Kidney (tissue), 14 donors: ENCODE data around the gene PLCB4. TPM values are rescaled to one million over a fixed set of nuclear protein-coding genes. Genes with fewer than 3 reads are reported as not detected.
A peak's percentile ranks its signal among the peaks of the same experiment; 100 is the strongest.

ENCODE experiments used
- DNase-seq, 5 donors: peaks; one replicate each; pipeline ENCODE4 v3.0.0-alpha.2; 2013 to 2020
- FAIRE-seq: peaks from 2 replicates; lab custom pipeline; 2012; peaks lifted over from hg19 to GRCh38; lab: Jason Lieb, UNC
- H3K27ac ChIP-seq, 2 donors: one replicate each; pipeline ENCODE4 v1.7.0; 2013; ENCODE audit warnings: low read depth in 2 of 2, low read length in 2 of 2, inconsistent platforms in 1 of 2
- H3K27me3 ChIP-seq: one replicate; pipeline ENCODE4 v1.7.1; 2013; ENCODE audit warnings: low read length, inconsistent platforms; ENCODE audit not compliant: control insufficient read depth, insufficient read depth
- H3K36me3 ChIP-seq, 3 donors: one replicate each; pipeline versions ENCODE4 v1.7.0 to v1.7.1; 2013; ENCODE audit warnings: low read length in 3 of 3, control low read depth in 1 of 3, inconsistent platforms in 1 of 3; ENCODE audit not compliant: insufficient read depth in 3 of 3, control insufficient read depth in 2 of 3
- H3K4me1 ChIP-seq, 3 donors: one replicate each; pipeline versions ENCODE4 v1.7.0 to v1.7.1; 2013; ENCODE audit warnings: low read length in 3 of 3, inconsistent platforms in 1 of 3, low read depth in 1 of 3; ENCODE audit not compliant: control insufficient read depth in 2 of 3, insufficient read depth in 2 of 3
- H3K4me3 ChIP-seq, 3 donors: one replicate each; pipeline versions ENCODE4 v1.7.0 to v1.8.1; 2013; ENCODE audit warnings: low read length in 3 of 3, control low read depth in 1 of 3, inconsistent platforms in 1 of 3
- H3K9ac ChIP-seq, 3 donors: one replicate each; pipeline versions ENCODE4 v1.7.0 to v1.7.1; 2013; ENCODE audit warnings: low read length in 3 of 3, control low read depth in 1 of 3, inconsistent platforms in 1 of 3
- H3K9me3 ChIP-seq, 3 donors: one replicate each; pipeline versions ENCODE4 v1.7.0 to v1.7.1; 2013; ENCODE audit warnings: low read length in 3 of 3, control low read depth in 1 of 3, inconsistent platforms in 1 of 3; ENCODE audit not compliant: control insufficient read depth in 2 of 3, insufficient read depth in 1 of 3
- intact Hi-C: fragments of 100-400 bp; cut with DNase I; formaldehyde crosslinking; loops from one replicate; pipeline ENCODE4 v1.11.1; 2022
- polyA plus RNA-seq: library from polyadenylated mRNA; stranded (reverse); fragments of 350-450 nt; fragmentation: Illumina TruSeq; extraction: RNeasy Lipid Tissue Mini Kit (QIAGEN cat#74804); gene quantifications from one replicate; pipeline ENCODE4 v1.2.3, GENCODE V29; 2014; ENCODE audit warnings: low read depth, low replicate concordance; ENCODE audit not compliant: insufficient read depth
- total RNA-seq: library from RNA; stranded (reverse); fragmentation: NEBNext Ultra II Directional; extraction: Animal tissue kit (Norgen Biotek cat#: 25700); gene quantifications from one replicate; pipeline ENCODE4 v1.2.1, GENCODE V29; 2021
- TF ChIP-seq, protein P1 (sequence below): IDR thresholded peaks from 3 replicates; pipeline ENCODE4 v1.5.1; 2012; ENCODE audit warnings: mild to moderate bottlenecking, moderate library complexity, borderline replicate concordance; ENCODE audit not compliant: insufficient read depth; ENCODE audit errors: extremely low read depth
- donor health status: control.
- donor health status: control.
- donor health status: control.
- donor health status: control.
- donor health status: control.
- donor health status: DM: yes; HTN: yes; CAD: no.
- donor health status: Normal renal cell carcinoma (clear cell type).

Gene PLCB4
- total and polyA plus RNA-seq, 2 donors from 2014 or later: 2.8 to 17.7 TPM

DNA sequence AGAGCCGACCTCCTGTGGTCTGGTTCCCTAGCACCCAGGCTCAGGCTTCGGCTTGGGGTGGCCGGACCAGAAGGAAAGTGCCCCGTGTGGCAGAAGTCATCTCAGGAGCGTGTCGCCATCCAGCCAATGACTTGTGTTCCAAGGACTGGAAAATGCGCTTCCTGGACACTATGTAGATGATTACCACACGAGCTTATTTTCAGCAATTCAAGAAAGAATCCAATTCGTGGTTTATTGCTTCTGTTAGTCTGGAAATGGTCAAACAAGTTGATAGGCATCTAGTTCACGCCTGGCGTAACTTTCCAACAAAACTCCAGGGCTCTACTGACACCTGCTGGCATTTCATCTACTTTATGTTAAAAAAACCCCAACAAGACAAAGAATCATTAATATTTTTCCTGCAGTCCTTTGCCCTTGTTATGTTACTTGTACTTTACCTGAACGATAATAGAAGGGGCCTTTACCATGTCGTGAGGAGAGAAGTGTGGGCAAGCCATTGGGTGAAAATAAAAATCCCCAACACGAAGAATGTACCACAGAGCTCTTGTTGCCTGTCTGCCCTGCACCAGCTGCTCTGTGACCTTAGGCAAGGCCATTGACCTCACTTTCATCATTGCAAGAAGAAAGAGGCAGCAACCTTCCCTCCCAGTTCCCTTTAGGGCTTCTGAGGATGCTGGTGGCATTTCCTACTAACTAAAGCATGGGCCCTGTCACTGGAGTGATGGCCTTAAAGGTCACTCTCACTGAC, 290.8 kb downstream of the PLCB4 start:
- H3K36me3 ChIP-seq: no peaks in the 10 kb centered on the region
- FAIRE-seq (peak; percentile 90), DNase-seq (peak; percentile 43 to 86 (median 66))
- H3K9me3 ChIP-seq: no peaks in the 10 kb centered on the region
- H3K27ac ChIP-seq: no peak overlapping the region
- no peak overlapping the region for H3K9ac ChIP-seq
- peak overlapping the region in 1 of 3 donors; percentile 31 for H3K4me3 ChIP-seq
- TF ChIP-seq, protein P1, sequence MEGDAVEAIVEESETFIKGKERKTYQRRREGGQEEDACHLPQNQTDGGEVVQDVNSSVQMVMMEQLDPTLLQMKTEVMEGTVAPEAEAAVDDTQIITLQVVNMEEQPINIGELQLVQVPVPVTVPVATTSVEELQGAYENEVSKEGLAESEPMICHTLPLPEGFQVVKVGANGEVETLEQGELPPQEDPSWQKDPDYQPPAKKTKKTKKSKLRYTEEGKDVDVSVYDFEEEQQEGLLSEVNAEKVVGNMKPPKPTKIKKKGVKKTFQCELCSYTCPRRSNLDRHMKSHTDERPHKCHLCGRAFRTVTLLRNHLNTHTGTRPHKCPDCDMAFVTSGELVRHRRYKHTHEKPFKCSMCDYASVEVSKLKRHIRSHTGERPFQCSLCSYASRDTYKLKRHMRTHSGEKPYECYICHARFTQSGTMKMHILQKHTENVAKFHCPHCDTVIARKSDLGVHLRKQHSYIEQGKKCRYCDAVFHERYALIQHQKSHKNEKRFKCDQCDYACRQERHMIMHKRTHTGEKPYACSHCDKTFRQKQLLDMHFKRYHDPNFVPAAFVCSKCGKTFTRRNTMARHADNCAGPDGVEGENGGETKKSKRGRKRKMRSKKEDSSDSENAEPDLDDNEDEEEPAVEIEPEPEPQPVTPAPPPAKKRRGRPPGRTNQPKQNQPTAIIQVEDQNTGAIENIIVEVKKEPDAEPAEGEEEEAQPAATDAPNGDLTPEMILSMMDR: peak; percentile 56
- H3K27me3 ChIP-seq: no peaks in the 10 kb centered on the region
- intact Hi-C loops: loop anchor here (10.0 kb wide), 1 partner anchor 575 kb away; no protein-coding TSS in a partner anchor
- H3K4me1 ChIP-seq: peaks cover 0 to 3% (median 0%) of the 10 kb centered on the region in 3 donors

DNA sequence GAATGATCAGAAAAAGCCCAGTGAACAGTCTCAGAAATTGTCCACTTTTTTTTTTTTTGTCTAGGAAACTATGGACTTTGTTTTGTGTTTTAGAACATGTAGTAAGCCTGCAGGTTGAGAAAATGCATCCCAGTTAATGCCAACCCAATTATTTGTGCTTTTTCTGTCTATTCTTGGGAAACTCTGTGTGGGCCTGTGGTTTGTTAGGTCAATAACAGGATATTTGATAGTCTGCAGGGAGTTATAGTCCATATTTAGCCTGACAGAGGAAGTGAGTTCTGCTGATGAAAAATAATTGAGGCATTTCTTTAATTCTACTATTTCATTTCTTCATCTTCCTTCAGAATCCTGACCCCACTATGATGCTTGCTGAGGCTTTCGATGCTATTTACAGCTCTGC, 291.5 kb downstream of the PLCB4 start:
- no peaks in the 10 kb centered on the region for H3K27me3 ChIP-seq
- H3K4me3 ChIP-seq: no peak overlapping the region
- no peaks in the 10 kb centered on the region for H3K9me3 ChIP-seq
- DNase-seq (no peak), FAIRE-seq (no peak)
- intact Hi-C loops: loop anchor here (10.0 kb wide), 1 partner anchor 576 kb away; no protein-coding TSS in a partner anchor
- peaks cover 0 to 3% (median 0%) of the 10 kb centered on the region in 3 donors for H3K4me1 ChIP-seq
- TF ChIP-seq, protein P1: no peak
- no peak overlapping the region for H3K9ac ChIP-seq
- no peak overlapping the region for H3K27ac ChIP-seq
- H3K36me3 ChIP-seq: no peaks in the 10 kb centered on the region

DNA sequence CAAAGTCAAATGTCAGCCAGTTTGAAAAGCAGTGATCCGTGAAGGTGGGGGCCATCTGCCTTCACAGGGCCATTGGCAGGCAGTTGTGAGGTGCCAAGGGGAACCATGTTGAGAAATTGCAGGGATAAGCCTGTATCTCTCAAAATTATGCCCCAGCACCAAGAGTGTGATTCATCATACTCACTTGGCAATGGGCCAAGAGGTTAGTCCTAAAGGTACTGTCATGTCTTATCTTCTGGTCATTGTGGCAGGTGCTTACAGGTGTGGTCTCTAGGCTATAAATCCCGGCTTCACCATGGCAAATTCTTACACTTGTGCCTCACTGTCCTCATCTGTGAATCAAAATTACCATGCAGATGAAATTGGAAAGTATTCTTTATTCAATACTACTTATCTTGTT, 294.8 kb downstream of the PLCB4 start:
- FAIRE-seq: no peak
- no peak for DNase-seq
- H3K9ac ChIP-seq: no peak overlapping the region
- H3K27ac ChIP-seq: no peak overlapping the region
- H3K4me1 ChIP-seq: peaks cover 0 to 3% (median 0%) of the 10 kb centered on the region in 3 donors
- no peaks in the 10 kb centered on the region for H3K9me3 ChIP-seq
- no peaks in the 10 kb centered on the region for H3K27me3 ChIP-seq
- H3K4me3 ChIP-seq: no peak overlapping the region
- H3K36me3 ChIP-seq: no peaks in the 10 kb centered on the region
- TF ChIP-seq, protein P1: no peak
- intact Hi-C loops: loop anchor here (10.0 kb wide), 1 partner anchor 579 kb away; no protein-coding TSS in a partner anchor
